ENCODE measurements around the gene MAP1B.

Gene MAP1B

DNA sequence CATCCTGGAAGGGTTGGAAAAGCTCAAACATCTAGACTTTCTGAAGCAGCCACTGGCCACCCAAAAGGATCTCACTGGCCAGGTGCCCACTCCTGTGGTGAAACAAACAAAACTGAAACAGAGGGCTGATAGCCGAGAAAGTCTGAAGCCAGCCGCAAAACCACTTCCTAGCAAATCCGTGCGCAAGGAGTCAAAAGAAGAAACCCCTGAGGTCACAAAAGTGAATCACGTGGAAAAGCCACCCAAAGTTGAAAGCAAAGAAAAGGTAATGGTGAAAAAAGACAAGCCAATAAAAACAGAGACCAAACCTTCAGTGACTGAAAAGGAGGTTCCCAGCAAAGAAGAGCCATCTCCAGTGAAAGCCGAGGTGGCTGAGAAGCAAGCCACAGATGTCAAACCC is 87.6 kb downstream of the MAP1B start:
- DNase-seq (ENCODE audit: low read depth in 2 of 2), result no peak

DNA sequence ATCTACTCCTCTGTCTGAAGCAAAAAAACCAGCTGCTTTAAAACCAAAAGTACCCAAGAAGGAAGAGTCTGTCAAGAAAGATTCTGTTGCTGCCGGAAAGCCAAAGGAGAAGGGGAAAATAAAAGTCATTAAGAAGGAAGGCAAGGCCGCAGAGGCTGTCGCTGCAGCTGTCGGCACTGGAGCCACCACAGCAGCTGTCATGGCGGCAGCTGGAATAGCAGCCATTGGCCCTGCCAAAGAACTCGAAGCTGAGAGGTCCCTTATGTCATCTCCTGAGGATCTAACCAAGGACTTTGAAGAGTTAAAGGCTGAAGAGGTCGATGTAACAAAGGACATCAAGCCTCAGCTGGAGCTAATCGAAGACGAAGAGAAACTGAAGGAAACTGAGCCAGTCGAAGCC is 88.3 kb downstream of the MAP1B start:
- DNase-seq (ENCODE audit: low read depth in 2 of 2), result no peak

DNA sequence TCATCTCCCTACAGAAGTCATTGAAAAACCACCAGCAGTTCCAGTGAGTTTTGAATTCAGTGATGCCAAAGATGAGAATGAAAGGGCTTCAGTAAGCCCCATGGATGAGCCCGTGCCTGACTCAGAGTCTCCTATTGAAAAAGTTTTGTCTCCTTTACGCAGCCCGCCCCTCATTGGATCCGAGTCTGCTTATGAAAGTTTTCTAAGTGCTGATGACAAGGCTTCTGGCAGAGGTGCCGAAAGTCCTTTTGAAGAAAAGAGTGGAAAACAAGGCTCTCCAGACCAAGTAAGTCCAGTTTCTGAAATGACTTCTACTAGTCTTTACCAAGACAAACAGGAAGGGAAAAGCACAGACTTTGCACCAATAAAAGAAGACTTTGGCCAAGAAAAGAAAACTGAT is 90.1 kb downstream of the MAP1B start:
- no peak for DNase-seq (ENCODE audit: low read depth in 2 of 2)

DNA sequence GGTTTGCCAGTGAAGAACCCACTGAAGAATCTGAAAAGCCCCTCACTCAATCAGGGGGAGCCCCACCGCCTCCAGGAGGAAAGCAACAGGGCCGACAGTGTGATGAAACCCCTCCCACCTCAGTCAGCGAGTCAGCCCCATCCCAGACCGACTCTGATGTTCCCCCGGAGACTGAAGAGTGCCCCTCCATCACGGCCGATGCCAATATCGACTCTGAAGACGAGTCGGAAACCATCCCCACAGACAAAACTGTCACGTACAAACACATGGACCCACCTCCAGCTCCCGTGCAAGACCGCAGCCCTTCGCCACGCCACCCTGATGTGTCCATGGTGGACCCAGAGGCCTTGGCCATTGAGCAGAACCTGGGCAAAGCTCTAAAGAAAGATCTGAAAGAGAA is 92.4 kb downstream of the MAP1B start:
- DNase-seq (ENCODE audit: low read depth in 2 of 2), result no peak

DNA sequence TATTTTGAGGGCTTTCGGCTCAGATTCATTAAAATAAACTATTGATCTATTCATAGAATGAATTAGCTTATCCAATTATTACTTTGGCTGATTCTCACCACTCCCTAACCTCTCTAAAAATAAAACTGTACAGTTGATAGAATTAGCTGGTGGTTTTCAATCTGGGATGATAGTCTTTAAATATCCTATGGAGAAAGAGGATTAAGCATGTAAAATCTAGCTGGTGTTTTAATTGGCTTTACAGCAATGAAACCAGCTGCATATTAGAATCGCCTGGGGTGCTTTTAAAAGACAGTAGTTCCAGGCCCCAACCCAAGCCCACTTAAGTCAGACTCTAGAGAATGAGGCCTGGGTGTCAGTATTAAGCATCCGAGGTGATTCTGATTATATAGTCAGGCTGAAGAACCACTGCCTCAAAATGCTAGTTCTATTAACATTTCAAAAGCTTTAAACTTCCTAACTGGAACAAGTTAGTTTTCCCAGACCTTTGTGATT is 95.1 kb downstream of the MAP1B start:
- DNase-seq (ENCODE audit: low read depth in 2 of 2), result no peak

DNA sequence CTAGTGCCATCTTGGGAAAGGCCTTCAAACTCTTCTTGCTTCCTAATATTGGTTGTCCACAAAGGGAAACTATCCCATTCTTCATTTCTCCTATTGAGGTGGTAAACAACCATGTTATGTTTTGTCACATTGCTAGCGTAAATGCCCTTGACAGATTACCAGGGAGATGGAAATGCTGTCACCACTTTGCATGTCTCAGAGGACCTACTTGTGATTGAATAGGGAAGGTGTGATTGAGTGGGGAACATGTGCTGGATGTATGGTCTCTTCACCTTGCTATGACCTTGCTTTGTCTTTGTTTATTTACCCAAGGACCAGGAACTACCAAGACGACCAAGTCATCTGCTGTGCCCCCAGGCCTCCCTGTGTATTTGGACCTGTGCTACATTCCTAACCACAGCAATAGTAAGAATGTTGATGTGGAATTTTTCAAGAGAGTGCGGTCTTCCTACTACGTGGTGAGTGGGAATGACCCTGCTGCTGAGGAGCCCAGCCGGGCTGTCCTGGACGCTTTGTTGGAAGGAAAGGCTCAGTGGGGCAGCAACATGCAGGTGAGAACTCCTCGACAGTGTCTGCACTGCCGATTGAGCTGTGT is 96.1 kb downstream of the MAP1B start:
- no peak for DNase-seq (ENCODE audit: low read depth in 2 of 2)

DNA sequence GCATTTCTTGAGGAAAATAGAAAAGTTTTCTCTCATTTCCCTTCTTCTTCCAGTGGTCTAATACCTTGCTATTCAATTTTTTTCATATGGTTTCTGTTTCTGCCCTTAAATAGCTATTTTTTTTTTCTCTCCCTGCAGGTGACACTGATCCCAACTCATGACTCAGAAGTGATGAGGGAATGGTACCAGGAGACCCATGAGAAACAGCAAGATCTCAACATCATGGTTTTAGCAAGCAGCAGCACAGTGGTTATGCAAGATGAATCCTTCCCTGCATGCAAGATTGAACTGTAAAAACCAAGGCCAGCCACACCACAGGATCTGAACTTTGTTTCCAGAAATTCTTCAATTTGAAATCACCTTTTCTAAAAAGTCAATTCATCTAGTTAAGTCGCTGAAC is 97.7 kb downstream of the MAP1B start:
- no peak for DNase-seq (ENCODE audit: low read depth in 2 of 2)

DNA sequence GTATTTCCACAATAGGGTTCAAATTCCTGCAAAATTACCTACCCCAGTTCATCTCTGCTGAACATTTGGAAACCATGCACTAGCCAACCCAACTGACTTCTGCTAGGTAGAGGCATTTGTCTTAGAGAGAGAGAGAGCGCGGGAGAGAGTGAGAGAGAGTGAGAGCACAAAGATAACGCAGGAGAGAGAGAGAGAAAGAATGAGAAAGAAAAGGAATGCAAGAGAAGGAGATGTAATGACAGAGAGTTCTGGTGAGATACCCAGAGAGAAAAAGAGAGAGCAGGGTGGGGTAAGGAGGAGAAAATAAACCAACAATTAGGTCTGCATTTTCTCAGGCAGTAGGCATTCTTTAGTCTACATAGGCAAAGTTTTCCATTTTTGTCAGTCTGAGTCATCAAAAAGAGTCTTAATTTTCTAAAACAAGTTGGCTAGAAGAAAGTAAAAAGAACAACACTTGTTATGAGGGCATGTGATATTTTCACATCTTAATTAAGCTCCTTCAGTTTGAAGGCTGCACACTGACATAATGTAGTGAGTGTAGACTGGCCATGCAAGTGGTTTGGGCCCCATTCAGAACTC is 98.2 kb downstream of the MAP1B start:
- no peak for DNase-seq (ENCODE audit: low read depth in 2 of 2)

DNA sequence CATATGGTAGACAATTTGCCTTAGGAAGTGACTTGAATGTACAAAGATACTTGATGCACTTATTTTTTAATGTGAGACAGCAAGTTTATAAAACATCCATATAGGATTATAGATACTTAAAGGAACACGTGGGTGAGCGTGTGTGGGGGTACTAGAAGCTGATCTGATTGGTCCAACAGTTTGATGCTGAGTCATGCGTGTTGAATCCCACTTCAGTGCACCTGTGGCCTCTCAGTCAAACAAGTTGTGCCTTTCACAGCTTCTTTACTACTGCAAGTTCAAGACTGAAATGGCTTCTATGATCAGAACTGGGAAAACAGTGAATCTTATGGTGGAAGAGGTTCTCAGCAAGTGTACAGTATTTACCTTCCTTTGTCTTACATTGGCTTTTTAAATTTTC is 98.9 kb downstream of the MAP1B start:
- DNase-seq (ENCODE audit: low read depth in 2 of 2), result no peak

DNA sequence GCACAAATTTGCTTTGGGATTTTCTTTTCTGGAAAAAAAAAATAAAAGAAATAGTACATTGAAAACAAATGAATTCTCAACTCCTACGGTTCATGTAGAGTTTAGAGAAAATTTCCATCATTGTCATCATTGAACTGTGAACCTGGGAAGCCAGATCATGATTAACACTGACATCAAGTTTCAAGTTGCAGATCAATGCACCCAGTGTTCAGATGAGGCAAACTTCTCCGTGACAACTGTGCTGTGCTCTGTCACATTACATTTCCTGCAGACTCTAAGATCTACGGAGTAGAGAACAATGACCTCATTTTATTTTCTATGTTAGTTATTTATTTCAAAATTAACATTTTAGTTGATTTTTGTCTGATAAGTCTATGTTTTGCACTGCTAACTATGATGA is 99.7 kb downstream of the MAP1B start:
- DNase-seq (ENCODE audit: low read depth in 2 of 2), result no peak

DNA sequence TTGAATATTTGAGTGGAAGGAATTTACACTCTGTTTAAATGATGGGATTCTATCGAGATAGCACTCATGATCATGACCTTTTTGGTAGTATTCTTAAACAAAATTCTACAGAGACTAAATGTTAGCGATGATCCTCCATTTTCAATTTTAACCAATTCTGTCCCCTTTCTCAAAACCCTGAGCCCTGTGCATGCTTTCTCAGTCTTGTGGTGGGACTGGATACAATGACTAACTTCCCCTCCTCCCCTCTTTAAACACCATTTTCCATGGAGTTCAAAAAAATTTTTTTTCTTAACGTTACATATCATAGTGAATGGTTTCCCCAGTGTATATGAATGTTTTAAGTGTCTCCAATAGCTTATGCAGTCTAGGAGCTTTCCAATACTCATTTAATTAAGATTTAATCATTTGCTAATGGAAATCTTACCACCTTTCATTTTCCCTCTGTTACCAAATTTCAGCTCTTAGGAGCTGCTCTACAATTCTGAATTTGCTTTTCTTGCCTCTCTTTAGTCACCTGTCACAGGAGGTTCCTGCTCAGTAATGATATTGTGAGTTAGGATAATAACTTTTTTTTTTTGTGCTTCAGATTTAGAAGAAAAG is 101.2 kb downstream of the MAP1B start:
- DNase-seq (ENCODE audit: low read depth in 2 of 2), result no peak

DNA sequence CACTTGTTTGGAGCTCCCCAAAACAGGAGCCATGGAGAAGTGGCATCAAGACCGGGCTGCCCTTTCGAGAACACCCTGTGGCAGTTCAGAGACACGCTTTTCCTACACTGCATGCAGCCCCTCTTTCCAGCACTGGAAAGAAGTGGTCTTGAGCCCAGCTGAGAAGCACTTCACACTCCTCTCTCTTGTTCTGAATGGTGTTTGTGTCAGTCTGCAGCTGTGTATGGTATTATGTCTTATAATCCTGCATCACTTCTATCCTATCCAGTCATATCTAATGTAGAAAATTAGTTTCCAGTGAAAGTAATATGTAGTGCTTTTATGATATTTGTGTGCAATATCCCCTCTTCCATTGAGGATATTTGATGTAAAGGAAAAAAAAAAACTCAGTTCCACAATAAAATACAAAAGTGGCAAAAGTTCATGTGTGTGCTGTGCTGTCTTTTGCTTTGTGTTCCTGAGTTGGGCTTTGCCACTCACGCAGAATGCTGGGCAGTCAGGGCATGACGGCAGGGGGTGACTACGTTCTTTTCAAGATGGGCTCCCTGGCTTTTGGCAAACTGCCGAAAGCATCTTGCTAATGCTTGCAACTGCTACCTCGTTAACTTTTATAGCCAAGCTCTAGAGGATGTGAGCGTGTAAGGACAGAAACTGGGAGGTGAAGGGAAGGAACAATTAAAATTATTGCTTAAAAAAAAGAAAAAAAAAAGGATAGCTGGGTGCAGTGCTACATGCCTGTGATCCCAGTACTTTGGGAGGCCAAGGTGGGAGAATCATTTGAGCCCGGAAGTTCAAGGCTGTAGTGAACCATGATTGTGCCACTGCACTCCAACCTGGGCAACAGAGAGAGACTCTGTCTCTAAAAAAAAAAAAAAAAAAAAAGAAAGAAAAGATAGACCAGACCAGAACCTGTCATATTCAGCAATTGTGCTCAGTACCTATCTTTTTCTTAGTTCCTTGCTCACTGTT is 102.2 kb downstream of the MAP1B start:
- DNase-seq (ENCODE audit: low read depth in 2 of 2), result no peak

DNA sequence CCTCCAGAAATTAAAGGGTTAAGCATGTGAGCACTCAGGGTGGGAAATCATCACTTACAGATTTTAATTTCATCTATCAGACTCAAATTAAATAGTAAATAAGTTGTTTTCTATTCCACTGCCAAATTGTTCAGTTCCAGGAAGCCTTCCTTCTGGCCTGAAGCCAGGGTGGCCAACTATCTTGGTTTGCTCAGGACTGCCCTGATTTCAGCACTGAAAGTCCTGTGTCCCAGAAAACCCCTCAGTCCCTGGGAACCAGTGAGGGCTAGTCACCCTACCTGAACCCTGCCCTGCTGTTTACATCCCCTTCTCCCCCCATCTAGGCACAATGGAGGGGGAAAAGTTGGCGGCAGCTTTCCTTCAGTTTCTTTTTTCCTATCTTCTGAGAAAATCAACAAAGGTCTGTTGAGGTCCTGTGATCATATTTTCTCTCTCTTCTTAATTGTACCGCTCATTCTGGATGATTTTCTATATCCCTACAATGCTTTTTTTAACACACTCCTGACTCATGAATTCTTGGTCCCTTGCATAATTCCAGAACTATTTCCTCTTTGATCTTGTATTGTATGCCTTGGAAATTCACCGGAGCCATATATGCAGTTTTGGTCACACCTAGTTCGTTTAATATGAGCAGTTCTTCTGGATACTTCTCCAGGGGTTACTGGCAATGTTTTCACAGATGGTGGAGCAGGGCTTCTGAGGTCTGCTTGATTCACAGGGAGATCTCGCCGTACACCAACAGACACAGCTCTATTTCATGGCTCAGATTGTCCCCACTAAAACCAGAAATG is 103.8 kb downstream of the MAP1B start:
- peak; percentile 69 to 78 for DNase-seq (ENCODE audit: low read depth in 2 of 2)

DNA sequence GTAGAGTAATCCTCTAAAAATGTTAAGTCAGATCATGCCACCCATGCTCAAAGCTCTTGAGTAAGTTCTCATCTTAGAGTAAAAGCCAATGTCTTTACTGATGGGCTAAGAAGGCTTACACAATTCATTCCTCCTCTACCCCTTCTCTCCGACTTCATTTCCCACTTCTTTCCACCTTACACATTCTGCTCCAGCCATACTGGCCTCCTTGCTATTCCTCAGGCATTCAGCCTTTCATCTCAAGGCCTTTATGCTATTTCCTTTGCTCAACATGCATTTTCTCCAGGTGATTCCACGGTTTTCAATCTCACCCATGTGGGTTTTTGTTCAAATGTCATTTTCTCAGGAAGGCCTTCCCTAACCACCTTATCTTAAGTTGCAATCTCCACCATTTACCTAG is 104.9 kb downstream of the MAP1B start:
- DNase-seq (ENCODE audit: low read depth in 2 of 2), result no peak

DNA sequence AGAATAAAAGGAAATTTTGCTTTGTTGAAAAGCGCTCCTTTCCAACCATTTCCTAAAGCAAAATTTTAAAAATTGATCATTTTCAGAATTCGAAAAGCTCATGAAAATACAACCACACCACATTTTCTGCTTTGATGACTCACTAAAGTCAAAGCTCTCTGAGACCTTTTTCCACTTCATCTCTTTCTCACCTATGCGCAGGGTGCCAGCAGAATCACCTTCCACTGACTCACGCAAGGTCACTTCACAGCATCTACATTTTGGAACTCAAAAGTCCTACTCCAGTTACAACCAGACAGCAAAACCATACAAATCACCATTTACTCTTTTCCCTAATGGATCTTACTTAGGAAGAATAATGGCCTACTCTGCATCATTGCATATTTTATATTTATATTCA is 106.2 kb downstream of the MAP1B start:
- DNase-seq (ENCODE audit: low read depth in 2 of 2), result no peak

DNA sequence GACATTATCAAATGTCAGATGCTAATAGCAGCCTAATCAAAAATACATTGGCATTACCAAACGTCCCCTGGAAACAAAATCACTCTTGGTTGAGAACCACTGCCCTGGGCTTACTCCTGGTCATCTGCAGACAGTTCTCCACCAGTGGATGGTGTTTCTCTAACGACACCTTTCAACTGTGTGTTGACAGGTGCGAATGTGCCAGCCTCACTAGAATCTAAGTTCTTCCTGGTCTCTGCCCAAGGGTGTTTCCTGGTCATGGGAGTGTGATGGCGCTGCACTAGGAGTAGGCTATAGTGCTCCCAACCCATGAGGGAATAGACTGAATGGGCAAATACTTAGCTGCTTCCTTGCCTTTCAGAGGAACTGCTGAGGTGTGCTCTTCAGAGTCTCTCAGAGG is 106.9 kb downstream of the MAP1B start:
- no peak for DNase-seq (ENCODE audit: low read depth in 2 of 2)

DNA sequence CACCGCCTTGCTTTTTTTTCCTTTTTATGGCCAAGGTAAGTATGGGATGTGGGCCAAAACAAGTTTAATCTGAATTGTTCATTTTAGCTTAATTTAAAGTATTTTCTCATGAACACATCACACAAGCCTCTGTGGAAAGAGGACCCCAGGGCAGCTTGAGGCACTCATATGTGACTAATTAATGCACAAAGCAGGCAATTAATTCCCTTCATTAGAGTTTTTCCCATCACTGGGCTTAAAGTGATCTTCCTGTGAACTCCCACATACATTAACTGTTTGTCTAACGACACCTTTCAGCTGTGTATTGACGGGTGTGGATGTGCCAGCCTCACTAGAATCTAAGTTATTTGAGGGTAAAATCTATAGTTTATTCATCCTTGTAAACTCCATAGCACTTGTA is 109.5 kb downstream of the MAP1B start:
- no peak for DNase-seq (ENCODE audit: low read depth in 2 of 2)

DNA sequence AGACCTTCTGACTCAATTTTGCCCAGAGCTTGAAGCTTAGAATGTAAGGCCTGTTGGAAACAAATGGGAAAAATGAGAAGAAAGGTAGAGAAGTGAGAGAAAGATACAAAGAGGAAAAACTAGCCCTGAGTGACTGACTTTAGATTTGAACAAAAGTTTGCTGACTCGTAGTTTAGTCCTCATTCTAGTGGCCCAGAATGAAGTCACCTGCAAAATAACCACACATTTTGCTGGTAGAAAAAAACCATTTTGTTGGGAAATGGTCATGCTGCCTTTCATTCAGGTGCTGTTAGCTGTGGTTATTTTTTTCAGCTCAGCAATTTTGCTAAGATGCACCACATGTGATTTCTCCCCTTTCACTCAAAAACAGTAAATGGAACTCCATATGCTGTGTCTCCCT is 113.8 kb downstream of the MAP1B start:
- DNase-seq (ENCODE audit: low read depth in 2 of 2), result no peak

DNA sequence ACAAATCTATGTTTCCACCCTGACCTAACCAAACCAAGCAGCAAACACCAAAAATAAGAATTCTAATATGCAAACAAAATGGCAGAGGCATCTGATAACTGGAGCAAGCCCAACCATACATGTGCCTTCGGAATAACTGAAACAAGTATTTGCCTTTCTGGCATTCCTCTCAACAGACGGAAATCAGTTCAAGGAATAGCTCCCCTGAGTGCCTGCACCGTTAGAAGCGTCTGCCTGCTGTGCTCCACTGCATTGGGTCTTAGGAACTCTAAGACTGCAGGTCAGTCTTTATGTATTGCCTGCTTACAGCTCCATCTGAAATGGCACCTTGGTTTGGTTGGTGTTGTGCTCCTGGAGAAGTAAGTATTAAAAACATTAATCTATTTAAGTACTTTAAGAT is 114.3 kb downstream of the MAP1B start:
- no peak for DNase-seq (ENCODE audit: low read depth in 2 of 2)

DNA sequence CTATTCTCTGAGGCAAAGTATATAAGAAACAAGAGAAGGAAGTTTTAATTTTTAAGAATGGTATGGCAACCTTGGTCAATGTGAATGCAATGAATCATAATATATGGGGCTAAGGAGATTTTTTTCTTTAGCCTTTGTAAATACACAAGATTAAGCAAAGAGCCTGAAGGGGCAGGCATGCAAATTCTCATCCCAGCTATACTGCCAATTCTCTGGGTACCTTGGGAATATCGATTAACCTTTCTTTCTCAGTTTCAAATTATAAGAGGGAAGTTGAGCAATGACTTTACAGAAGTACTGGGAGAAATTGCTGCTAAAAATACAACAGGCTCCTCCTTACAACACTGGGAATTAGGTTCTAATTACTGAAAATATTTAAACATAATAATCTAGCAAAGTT is 115.2 kb downstream of the MAP1B start:
- no peak for DNase-seq (ENCODE audit: low read depth in 2 of 2)

DNA sequence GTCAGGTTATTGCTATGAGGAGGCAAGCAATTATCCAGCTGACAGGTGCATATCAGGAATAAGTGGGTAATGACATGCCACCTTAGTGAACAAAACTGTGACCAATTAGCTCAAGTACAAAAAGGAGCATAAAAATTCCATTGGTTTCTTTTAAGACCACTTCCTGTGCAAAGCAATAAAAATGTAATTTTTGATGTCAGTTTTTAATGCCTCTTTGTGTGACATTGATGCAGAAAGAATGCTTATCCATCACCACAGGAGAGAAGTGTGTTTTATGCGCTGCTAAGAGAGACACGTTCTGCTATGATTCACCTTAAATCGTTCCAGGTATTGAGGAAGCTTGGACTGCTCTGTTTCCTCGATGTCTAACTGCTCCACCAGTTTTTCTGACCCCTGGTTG is 116.1 kb downstream of the MAP1B start:
- no peak for DNase-seq (ENCODE audit: low read depth in 2 of 2)
